Loucy (cell line): ENCODE data around the gene LRRC26.

Source experiments
- EZH2phosphoT487 ChIP-seq: fragments of 200-600 bp; IDR thresholded peaks from 2 replicates; pipeline ENCODE4 v1.6.1; 2018; ENCODE audit warnings: antibody characterized with exemption, mild to moderate bottlenecking, moderate library complexity, borderline replicate concordance
- TF ChIP-seq, protein P1 (sequence below): fragments of 200-600 bp; sonication (generic); conservative IDR thresholded peaks from 2 replicates; pipeline ENCODE4 v1.5.1; 2014; ENCODE audit warnings: mild to moderate bottlenecking, antibody characterized with exemption, low read length

DNA sequence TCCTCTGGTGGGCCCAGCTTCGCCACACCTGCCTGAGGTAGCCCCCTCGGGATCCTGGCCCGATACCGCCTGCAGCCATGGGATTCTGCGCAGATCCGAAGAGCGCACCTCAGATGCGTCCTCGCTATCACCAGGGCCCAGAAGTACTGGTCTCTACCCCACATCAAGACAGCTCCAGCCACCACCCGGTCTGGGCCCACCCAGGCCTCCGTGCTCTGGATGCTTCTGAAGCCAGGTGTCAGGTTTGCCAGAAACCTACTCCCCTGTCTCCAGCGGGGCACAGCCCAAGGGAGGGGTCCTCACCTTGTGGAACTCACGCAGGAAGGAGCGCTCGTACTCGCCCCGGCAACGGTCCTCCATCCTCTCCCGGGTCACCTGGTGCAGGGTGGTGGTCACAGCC, 16.1 kb upstream of the LRRC26 start:
- TF ChIP-seq, protein P1, sequence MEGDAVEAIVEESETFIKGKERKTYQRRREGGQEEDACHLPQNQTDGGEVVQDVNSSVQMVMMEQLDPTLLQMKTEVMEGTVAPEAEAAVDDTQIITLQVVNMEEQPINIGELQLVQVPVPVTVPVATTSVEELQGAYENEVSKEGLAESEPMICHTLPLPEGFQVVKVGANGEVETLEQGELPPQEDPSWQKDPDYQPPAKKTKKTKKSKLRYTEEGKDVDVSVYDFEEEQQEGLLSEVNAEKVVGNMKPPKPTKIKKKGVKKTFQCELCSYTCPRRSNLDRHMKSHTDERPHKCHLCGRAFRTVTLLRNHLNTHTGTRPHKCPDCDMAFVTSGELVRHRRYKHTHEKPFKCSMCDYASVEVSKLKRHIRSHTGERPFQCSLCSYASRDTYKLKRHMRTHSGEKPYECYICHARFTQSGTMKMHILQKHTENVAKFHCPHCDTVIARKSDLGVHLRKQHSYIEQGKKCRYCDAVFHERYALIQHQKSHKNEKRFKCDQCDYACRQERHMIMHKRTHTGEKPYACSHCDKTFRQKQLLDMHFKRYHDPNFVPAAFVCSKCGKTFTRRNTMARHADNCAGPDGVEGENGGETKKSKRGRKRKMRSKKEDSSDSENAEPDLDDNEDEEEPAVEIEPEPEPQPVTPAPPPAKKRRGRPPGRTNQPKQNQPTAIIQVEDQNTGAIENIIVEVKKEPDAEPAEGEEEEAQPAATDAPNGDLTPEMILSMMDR: no peak
- no peak for TF ChIP-seq EZH2phosphoT487
